Loucy (cell line): ENCODE data around the gene FOXO3.

Experiments
- CTCF ChIP-seq: fragments of 200-600 bp; sonication (generic); conservative IDR thresholded peaks from 2 replicates; pipeline ENCODE4 v1.5.1; 2014; ENCODE audit warnings: mild to moderate bottlenecking, antibody characterized with exemption, low read length
- EZH2phosphoT487 ChIP-seq: fragments of 200-600 bp; IDR thresholded peaks from 2 replicates; pipeline ENCODE4 v1.6.1; 2018; ENCODE audit warnings: antibody characterized with exemption, mild to moderate bottlenecking, moderate library complexity, borderline replicate concordance

GRCh38 chr6:108654465-108655106 lies 93.9 kb downstream of the FOXO3 start:
- TF ChIP-seq CTCF (no peak), EZH2phosphoT487 (no peak)
